Skin of body (tissue), 2 donors: ENCODE measurements around the gene CACNB1. TPM values are rescaled to one million over a fixed set of nuclear protein-coding genes. Genes with fewer than 3 reads are reported as not detected.

Experiments used
- DNase-seq: peaks from one replicate; lab custom pipeline; 2025; lab: John Stamatoyannopoulos, UW
- total RNA-seq: library from RNA; depleted of rRNA; stranded (reverse); fragments of >200 nt; gene quantifications from one replicate; pipeline ENCODE4 v1.2.3, GENCODE V29; 2014

Gene CACNB1
- total RNA-seq, 1 donor from 2014 or later = 17.5 TPM

GRCh38 chr17:39126436-39126835 is 71.0 kb downstream of the CACNB1 start:
- DNase-seq = no peak

GRCh38 chr17:39125143-39125875 is 72.2 kb downstream of the CACNB1 start:
- no peak for DNase-seq

GRCh38 chr17:39123627-39124026 is 73.8 kb downstream of the CACNB1 start:
- no peak for DNase-seq

Other genes with a start within 250 kb of the CACNB1 start
- not detected for gene FBXO47, start 230.3 kb downstream of the CACNB1 start, total RNA-seq
- gene PLXDC1, start 46.0 kb downstream of the CACNB1 start, total RNA-seq = 5.4 TPM
- gene ARL5C, start 31.5 kb downstream of the CACNB1 start, total RNA-seq = not detected
- 1,319 TPM for gene RPL19, start 2.6 kb upstream of the CACNB1 start, total RNA-seq
- gene STAC2, start 28.3 kb upstream of the CACNB1 start, total RNA-seq = 1.5 TPM
- gene FBXL20, start 204.0 kb upstream of the CACNB1 start, total RNA-seq = 14.2 TPM